8988T (cell line): ENCODE results near the gene USP13.

ENCODE experiments used
- DNase-seq: peaks from one replicate; pipeline ENCODE4 v3.0.0; 2011

The USP13 gene

GRCh38 chr3:179701176-179701827, 48.5 kb downstream of the USP13 start:
- no peak for DNase-seq

- no peak for DNase-seq
Observed at GRCh38 chr3:179702271-179702947, 49.6 kb downstream of the USP13 start.

- no peak for DNase-seq
Observed at GRCh38 chr3:179703816-179704215, 51.0 kb downstream of the USP13 start.

GRCh38 chr3:179706233-179706632, 53.4 kb downstream of the USP13 start:
- DNase-seq, result no peak

GRCh38 chr3:179710079-179710478, 57.2 kb downstream of the USP13 start:
- DNase-seq, result no peak

GRCh38 chr3:179713643-179714090, 60.8 kb downstream of the USP13 start:
- no peak for DNase-seq

- no peak for DNase-seq
Observed at GRCh38 chr3:179715582-179715981, 62.7 kb downstream of the USP13 start.

GRCh38 chr3:179716226-179716625, 63.4 kb downstream of the USP13 start:
- DNase-seq, result no peak

GRCh38 chr3:179716811-179717210, 64.0 kb downstream of the USP13 start:
- no peak for DNase-seq

GRCh38 chr3:179717219-179717618, 64.4 kb downstream of the USP13 start:
- DNase-seq, result no peak

- DNase-seq, result no peak
Observed at GRCh38 chr3:179719048-179719734, 66.4 kb downstream of the USP13 start.

- DNase-seq, result no peak
Observed at GRCh38 chr3:179720196-179720595, 67.4 kb downstream of the USP13 start.

GRCh38 chr3:179723617-179724016, 70.8 kb downstream of the USP13 start:
- no peak for DNase-seq

- DNase-seq, result no peak
Observed at GRCh38 chr3:179726075-179726699, 73.3 kb downstream of the USP13 start.

- DNase-seq, result no peak
Observed at GRCh38 chr3:179729086-179729485, 76.2 kb downstream of the USP13 start.

GRCh38 chr3:179729981-179730380, 77.1 kb downstream of the USP13 start:
- DNase-seq, result no peak

GRCh38 chr3:179730506-179730905, 77.7 kb downstream of the USP13 start:
- no peak for DNase-seq

GRCh38 chr3:179731544-179731943, 78.7 kb downstream of the USP13 start:
- DNase-seq, result no peak

GRCh38 chr3:179732661-179733348, 80.0 kb downstream of the USP13 start:
- DNase-seq, result no peak

GRCh38 chr3:179733797-179734196, 81.0 kb downstream of the USP13 start:
- no peak for DNase-seq

- DNase-seq, result no peak
Observed at GRCh38 chr3:179734497-179735281, 81.8 kb downstream of the USP13 start.

GRCh38 chr3:179735321-179735720, 82.5 kb downstream of the USP13 start:
- DNase-seq, result no peak
